GM12801 (cell line): ENCODE measurements around the gene GPR37.

Experiments used
- TF ChIP-seq, protein P1 (sequence below): IDR thresholded peaks from one replicate; pipeline ENCODE4 v1.5.1; 2011; ENCODE audit warnings: control low read depth; ENCODE audit not compliant: insufficient read length; ENCODE audit errors: extremely low read depth

Gene GPR37

DNA sequence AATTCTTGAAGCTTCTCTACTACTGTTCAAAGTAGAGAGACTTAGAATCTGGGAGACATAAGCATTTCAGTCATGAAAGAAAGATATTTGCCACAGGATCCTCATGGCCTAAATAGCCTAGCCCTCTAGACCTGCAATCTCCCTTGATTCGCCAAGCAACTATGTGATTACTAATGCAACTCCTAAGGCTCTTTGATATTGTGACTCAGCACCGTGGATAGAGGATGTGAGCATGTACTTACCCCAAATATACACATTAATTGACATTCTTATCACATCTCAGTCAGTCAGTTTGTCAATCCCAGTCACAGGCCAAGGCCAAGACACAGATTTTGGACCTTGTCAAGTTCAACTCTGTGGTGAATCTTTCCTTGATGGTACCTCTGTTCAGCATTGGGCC lies 42.6 kb downstream of the GPR37 start:
- TF ChIP-seq, protein P1, sequence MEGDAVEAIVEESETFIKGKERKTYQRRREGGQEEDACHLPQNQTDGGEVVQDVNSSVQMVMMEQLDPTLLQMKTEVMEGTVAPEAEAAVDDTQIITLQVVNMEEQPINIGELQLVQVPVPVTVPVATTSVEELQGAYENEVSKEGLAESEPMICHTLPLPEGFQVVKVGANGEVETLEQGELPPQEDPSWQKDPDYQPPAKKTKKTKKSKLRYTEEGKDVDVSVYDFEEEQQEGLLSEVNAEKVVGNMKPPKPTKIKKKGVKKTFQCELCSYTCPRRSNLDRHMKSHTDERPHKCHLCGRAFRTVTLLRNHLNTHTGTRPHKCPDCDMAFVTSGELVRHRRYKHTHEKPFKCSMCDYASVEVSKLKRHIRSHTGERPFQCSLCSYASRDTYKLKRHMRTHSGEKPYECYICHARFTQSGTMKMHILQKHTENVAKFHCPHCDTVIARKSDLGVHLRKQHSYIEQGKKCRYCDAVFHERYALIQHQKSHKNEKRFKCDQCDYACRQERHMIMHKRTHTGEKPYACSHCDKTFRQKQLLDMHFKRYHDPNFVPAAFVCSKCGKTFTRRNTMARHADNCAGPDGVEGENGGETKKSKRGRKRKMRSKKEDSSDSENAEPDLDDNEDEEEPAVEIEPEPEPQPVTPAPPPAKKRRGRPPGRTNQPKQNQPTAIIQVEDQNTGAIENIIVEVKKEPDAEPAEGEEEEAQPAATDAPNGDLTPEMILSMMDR: no peak

DNA sequence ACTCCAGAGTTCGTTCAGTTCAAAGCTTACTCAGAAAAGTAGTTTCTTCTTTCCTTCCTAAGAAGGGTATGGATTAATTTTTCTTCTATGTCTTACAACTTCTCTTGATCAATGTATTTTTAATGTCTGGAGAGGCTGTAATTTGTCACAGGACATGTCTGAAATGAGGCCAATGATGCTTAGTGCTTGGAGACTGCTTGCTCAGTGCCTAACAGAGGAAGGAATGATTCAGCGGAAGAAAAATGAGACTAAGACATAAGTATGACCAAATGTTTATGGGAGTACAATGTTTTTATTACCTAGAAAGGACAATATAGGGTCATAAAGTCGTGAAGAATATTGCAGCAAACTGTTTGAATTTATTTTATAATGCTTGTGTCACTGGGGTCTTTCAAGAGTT lies 43.3 kb downstream of the GPR37 start:
- TF ChIP-seq, protein P1: no peak

DNA sequence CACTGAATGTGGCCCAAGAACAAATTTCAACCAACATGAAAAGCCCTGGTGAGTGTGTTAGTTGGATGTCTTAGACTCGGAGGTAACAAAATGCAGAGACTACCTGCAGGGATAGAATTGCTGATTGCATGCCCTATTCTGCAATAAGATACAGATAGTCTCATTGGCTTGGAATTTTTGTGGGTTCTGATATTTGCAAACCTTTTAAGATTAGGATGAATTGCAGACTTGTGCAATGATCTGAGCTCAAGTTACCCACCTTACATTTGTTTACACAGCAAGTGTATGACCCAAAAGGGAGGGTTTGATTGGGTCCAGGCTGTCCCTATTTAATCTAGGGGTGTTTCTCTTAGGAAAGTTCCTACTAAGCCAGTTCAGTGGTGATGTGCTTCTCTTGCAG lies 45.4 kb downstream of the GPR37 start:
- TF ChIP-seq, protein P1: no peak

DNA sequence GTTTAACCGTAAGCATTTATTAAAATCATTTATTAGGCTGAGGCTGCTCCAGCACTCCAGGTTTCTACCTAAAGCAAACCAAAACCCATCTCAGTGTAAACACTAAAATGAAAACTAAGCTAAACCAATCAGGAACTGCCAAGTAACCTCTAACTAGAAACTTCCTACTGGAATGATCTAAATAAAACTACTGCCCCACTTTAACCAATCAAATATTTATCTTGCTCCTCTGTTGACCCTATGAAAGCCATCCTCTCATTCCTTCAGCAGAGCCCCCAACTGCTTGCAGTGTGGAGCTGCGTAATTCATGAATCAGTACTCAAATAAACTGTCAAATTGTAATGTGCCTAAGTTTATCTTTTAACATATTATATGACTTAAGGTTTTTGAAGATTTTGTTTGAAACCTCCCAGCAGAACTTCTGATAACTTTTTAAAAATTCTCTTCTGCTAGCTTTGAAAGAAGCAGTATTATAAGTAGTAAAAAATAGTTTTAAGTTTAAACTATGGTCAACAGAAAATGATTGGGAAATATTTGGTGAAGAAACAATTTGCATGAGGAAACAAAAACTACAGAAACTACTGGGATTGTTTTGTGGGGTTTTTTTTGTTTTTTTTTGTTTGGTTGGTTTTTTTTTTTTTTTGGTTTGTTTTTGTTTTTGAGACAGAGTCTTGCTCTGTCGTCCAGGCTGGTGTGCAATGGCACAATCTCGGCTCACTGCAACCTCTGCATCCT lies 47.4 kb downstream of the GPR37 start:
- TF ChIP-seq, protein P1: no peak

DNA sequence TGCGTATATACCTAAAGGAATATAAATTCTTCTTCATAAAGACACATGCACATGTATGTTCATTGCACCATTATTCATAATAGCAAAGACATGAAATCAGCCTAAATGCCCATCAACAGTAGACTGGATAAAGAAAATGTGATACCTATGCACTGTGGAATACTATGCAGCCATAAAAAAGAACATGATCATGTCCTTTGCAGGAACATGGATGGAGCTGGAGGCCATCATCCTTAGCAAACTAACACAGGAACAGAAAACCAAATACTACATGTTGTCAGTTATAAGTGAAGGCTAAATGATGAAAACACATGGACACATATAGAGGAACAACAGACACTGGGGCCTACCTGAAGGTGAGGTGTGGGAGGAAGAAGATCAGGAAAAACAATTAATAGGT lies 48.7 kb downstream of the GPR37 start:
- TF ChIP-seq, protein P1: no peak

DNA sequence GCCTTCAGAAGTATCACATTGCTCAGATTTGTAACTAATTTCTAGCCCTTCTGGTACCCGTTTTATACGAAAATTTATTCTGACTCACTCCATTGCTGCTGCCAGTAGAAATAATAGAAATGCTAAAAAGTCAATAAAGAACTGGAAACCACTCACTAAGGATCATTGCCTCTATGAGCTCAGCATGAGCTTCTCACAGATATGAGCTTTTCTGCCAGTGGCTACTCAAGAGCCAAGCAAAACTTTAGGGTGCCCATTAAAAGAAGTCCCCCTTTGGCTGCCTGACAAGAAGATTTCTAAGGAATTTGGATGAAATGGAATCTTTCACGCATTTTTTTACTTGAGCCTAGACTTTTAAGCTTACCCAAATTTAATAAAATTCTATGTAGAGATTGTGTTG lies 52.5 kb downstream of the GPR37 start:
- TF ChIP-seq, protein P1: no peak

DNA sequence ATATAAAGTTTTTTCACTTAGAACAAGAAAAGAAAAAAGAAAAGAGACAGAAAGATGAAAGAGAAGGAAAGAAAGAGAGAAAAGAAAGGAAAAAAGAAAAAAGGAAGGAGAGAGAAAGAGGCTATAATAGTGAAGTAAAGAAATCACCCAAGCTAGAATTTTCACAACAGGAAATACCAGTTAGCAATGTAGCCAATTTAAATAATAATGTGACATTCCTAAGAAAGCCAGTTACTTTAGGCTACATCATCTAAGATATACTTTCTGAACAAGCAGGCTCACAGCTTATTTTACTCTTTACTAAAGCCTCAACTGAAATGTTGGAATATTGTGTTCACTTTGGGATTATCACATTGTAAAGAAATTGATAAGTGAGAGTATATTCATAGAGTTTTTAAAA lies 53.6 kb downstream of the GPR37 start:
- TF ChIP-seq, protein P1: no peak
